Body of pancreas (tissue), 4 donors: ENCODE results near the gene TUFM.

Experiments
- CTCF ChIP-seq, 7 experiments: fragments of 450-650 bp in 4 of 7; fragments of 200-600 bp in 3 of 7; sonication (generic) in 3 of 7; IDR thresholded peaks; one replicate each; pipeline ENCODE4 v1.5.1; 2016 to 2019; ENCODE audit warnings: antibody characterized with exemption in 7 of 7
- POLR2A ChIP-seq, 3 donors: fragments of 450-650 bp; IDR thresholded peaks; one replicate each; pipeline ENCODE4 v1.6.1; 2016; ENCODE audit warnings: antibody characterized with exemption in 3 of 3, mild to moderate bottlenecking in 2 of 3

- TF ChIP-seq POLR2A (IDR thresholded peaks at IDR 0.05) (no peak), CTCF (IDR thresholded peaks at IDR 0.05) (no peak)
Measured at GRCh38 chr16:28844226-28844885, 1.8 kb downstream of the TUFM start.
